Measurements from ENCODE around the gene NR3C1.

Gene NR3C1

GRCh38 chr5:143243103-143243502, 160.4 kb downstream of the NR3C1 start:
- in situ Hi-C loops (cut with MboI; ENCODE audit: low sequenced_read_pairs) = no loop called here

GRCh38 chr5:143241892-143242291, 161.6 kb downstream of the NR3C1 start:
- in situ Hi-C loops (cut with MboI; ENCODE audit: low sequenced_read_pairs) = no loop called here

- in situ Hi-C loops (cut with MboI; ENCODE audit: low sequenced_read_pairs) = no loop called here
Observed at GRCh38 chr5:143239882-143240518, 163.5 kb downstream of the NR3C1 start.

- in situ Hi-C loops (cut with MboI; ENCODE audit: low sequenced_read_pairs) = no loop called here
Observed at GRCh38 chr5:143238620-143239019, 164.9 kb downstream of the NR3C1 start.

- in situ Hi-C loops (cut with MboI; ENCODE audit: low sequenced_read_pairs) = no loop called here
Observed at GRCh38 chr5:143237664-143238063, 165.8 kb downstream of the NR3C1 start.

- in situ Hi-C loops (cut with MboI; ENCODE audit: low sequenced_read_pairs) = no loop called here
Observed at GRCh38 chr5:143236682-143237081, 166.8 kb downstream of the NR3C1 start.

- in situ Hi-C loops (cut with MboI; ENCODE audit: low sequenced_read_pairs) = no loop called here
Observed at GRCh38 chr5:143235423-143235822, 168.1 kb downstream of the NR3C1 start.

- in situ Hi-C loops (cut with MboI; ENCODE audit: low sequenced_read_pairs) = no loop called here
Observed at GRCh38 chr5:143234162-143234842, 169.2 kb downstream of the NR3C1 start.

- in situ Hi-C loops (cut with MboI; ENCODE audit: low sequenced_read_pairs) = no loop called here
Observed at GRCh38 chr5:143233031-143233430, 170.5 kb downstream of the NR3C1 start.

GRCh38 chr5:143231973-143232812, 171.3 kb downstream of the NR3C1 start:
- in situ Hi-C loops (cut with MboI; ENCODE audit: low sequenced_read_pairs) = no loop called here

GRCh38 chr5:143231416-143231815, 172.1 kb downstream of the NR3C1 start:
- in situ Hi-C loops (cut with MboI; ENCODE audit: low sequenced_read_pairs) = no loop called here

- in situ Hi-C loops (cut with MboI; ENCODE audit: low sequenced_read_pairs) = no loop called here
Observed at GRCh38 chr5:143230676-143230996, 172.8 kb downstream of the NR3C1 start.

GRCh38 chr5:143229896-143230675, 173.4 kb downstream of the NR3C1 start:
- in situ Hi-C loops (cut with MboI; ENCODE audit: low sequenced_read_pairs) = no loop called here

- in situ Hi-C loops (cut with MboI; ENCODE audit: low sequenced_read_pairs) = no loop called here
Observed at GRCh38 chr5:143229426-143229895, 174.0 kb downstream of the NR3C1 start.

- in situ Hi-C loops (cut with MboI; ENCODE audit: low sequenced_read_pairs) = no loop called here
Observed at GRCh38 chr5:143228597-143229293, 174.7 kb downstream of the NR3C1 start.
